Measurements from ENCODE around the gene DNMT1. TPM values are rescaled to one million over a fixed set of nuclear protein-coding genes. Genes with fewer than 3 reads are reported as not detected.

DNMT1 gene
- total RNA-seq, 2 donors from 2014 or later = 17.9 to 36.6 TPM

GRCh38 chr19:10085641-10086590 is 108.8 kb downstream of the DNMT1 start, which contains the start of gene SHFL:
SHFL (plus strand) TSS chr19:10086317; CDS start chr19:10086428, 111 bp downstream.
- intact Hi-C loops (cut with DNase I) = no loop called here
- ATAC-seq (peak; percentile 89), DNase-seq (peak; percentile 69 to 80 (median 74))
- Histone ChIP-seq H3K27ac (peak within 1 kb of the TSS; percentile 68 to 80 (median 75)), H3K36me3 (replicated peaks in 1 of 2; ENCODE audit: insufficient read depth in 1 of 2, low read depth in 2 of 2) (no peaks in the 10 kb centered on the region), H3K9me3 (no peaks in the 10 kb centered on the region), H3K4me3 (peak within 1 kb of the TSS; percentile 69 to 86), H3K4me1 (no peaks in the 10 kb centered on the region), H3K27me3 (no peaks in the 10 kb centered on the region)
- TF ChIP-seq POLR2A (IDR thresholded peaks at IDR 0.05) = peak; percentile 13 to 33 (median 25)
- TF ChIP-seq, protein P1, sequence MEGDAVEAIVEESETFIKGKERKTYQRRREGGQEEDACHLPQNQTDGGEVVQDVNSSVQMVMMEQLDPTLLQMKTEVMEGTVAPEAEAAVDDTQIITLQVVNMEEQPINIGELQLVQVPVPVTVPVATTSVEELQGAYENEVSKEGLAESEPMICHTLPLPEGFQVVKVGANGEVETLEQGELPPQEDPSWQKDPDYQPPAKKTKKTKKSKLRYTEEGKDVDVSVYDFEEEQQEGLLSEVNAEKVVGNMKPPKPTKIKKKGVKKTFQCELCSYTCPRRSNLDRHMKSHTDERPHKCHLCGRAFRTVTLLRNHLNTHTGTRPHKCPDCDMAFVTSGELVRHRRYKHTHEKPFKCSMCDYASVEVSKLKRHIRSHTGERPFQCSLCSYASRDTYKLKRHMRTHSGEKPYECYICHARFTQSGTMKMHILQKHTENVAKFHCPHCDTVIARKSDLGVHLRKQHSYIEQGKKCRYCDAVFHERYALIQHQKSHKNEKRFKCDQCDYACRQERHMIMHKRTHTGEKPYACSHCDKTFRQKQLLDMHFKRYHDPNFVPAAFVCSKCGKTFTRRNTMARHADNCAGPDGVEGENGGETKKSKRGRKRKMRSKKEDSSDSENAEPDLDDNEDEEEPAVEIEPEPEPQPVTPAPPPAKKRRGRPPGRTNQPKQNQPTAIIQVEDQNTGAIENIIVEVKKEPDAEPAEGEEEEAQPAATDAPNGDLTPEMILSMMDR (IDR thresholded peaks at IDR 0.05) = no peak
- WGBS, 2 donors = 2 to 19% methylated on average over 9 to 79 of the region's 81 CpGs

DNA sequence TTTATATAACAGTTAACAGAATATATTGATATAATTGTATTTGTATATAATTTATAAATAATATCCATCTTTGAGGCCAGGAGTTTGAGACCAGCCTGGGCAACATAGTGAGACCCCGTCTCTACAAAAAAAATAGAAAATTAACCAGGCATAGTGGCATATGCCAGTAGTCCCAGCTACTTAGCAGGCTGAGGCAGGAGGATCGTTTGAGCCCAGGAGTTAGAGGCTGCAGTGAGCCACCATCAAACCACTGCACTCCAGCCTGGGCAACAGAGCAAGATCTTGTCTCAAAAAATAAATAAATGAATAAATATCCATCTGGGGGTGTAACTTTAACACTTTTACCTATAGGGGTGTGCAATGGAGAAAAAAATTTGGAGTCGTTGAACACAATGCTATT is 110.0 kb downstream of the DNMT1 start:
- 73 to 76% methylated on average over 3 of the region's 3 CpGs for WGBS, 2 donors
- no peak for DNase-seq
- no peak for ATAC-seq
- H3K27me3 ChIP-seq = no peaks in the 10 kb centered on the region
- H3K9me3 ChIP-seq = no peaks in the 10 kb centered on the region
- H3K27ac ChIP-seq = no peak overlapping the region
- TF ChIP-seq POLR2A (IDR thresholded peaks at IDR 0.05) = no peak
- TF ChIP-seq, protein P1 (IDR thresholded peaks at IDR 0.05) = no peak
- intact Hi-C loops (cut with DNase I) = no loop called here
- H3K4me3 ChIP-seq = no peak overlapping the region
- no peaks in the 10 kb centered on the region for H3K36me3 ChIP-seq (replicated peaks in 1 of 2; ENCODE audit: insufficient read depth in 1 of 2, low read depth in 2 of 2)
- H3K4me1 ChIP-seq = no peaks in the 10 kb centered on the region

GRCh38 chr19:10083911-10084310 is 110.8 kb downstream of the DNMT1 start:
- intact Hi-C loops (cut with DNase I) = no loop called here
- TF ChIP-seq POLR2A (IDR thresholded peaks at IDR 0.05) = no peak
- TF ChIP-seq, protein P1 (IDR thresholded peaks at IDR 0.05) = no peak
- ATAC-seq = no peak
- no peak for DNase-seq
- no peaks in the 10 kb centered on the region for H3K9me3 ChIP-seq
- H3K4me1 ChIP-seq = peaks cover 6% of the 10 kb centered on the region
- no peak overlapping the region for H3K27ac ChIP-seq
- H3K36me3 ChIP-seq (replicated peaks in 1 of 2; ENCODE audit: insufficient read depth in 1 of 2, low read depth in 2 of 2) = no peaks in the 10 kb centered on the region
- WGBS, 2 donors = 80 to 82% methylated on average over 9 of the region's 9 CpGs
- no peak overlapping the region for H3K4me3 ChIP-seq
- no peaks in the 10 kb centered on the region for H3K27me3 ChIP-seq

Small RNA genes within 50 kb of the gene (microRNA-seq; reads per million reads assigned to microRNA genes)
- gene MIR4322 (ENCODE audit: borderline number of aligned reads in 2 of 2, borderline replicate concordance in 2 of 2) = 0 reads per million in 2 donors

Small RNA genes within 50 kb of the gene (small RNA-seq; reads per million reads assigned to genes)
- gene MIR4322 = not detected
- 39.4 reads per million, percentile 95 among the genes with 10 or more reads in this experiment for gene SNORD105
- 1,297 reads per million, percentile 99 among the genes with 10 or more reads in this experiment for gene SNORD105B

Other genes with a start within 250 kb of the DNMT1 start
- 1 to 10 TPM; 3.4 to 9.6 TPM for gene COL5A3, start 184.4 kb downstream of the DNMT1 start, total RNA-seq
- gene RDH8, start 181.5 kb downstream of the DNMT1 start, total RNA-seq = not detected
- 10 to 100 TPM; 19.1 to 21.0 TPM for gene SHFL, start 108.6 kb downstream of the DNMT1 start, total RNA-seq
- gene ANGPTL6, start 92.3 kb downstream of the DNMT1 start, total RNA-seq = not detected
- gene PPAN, start 88.6 kb downstream of the DNMT1 start, total RNA-seq = 10 to 100 TPM; 11.5 to 14.0 TPM
- 1 to 10 TPM; 2.9 to 3.6 TPM for gene P2RY11, start 83.3 kb downstream of the DNMT1 start, total RNA-seq
- gene EIF3G, start 75.1 kb downstream of the DNMT1 start, total RNA-seq = 100 to 1,000 TPM; 192 to 209 TPM
- gene S1PR2, start 36.4 kb upstream of the DNMT1 start, total RNA-seq = 1 to 10 TPM; 2.6 to 3.6 TPM
- gene MRPL4, start 57.3 kb upstream of the DNMT1 start, total RNA-seq = 10 to 100 TPM; 17.9 to 18.1 TPM
- gene ICAM1, start 76.2 kb upstream of the DNMT1 start, total RNA-seq = 10 to 100 TPM in 1 of 2 donors, 1 to 10 TPM in 1; 7.3 to 68.9 TPM
- under 1 TPM in 1 of 2 donors, not detected in 1; 0.26 TPM for gene ICAM4, start 92.0 kb upstream of the DNMT1 start, total RNA-seq
- under 1 TPM in 1 of 2 donors, not detected in 1; 0.33 TPM for gene ICAM5, start 95.0 kb upstream of the DNMT1 start, total RNA-seq
- 1 to 10 TPM; 2.3 to 4.6 TPM for gene ZGLP1, start 114.9 kb upstream of the DNMT1 start, total RNA-seq
- gene FDX2, start 121.1 kb upstream of the DNMT1 start, total RNA-seq = 10 to 100 TPM; 11.2 to 16.8 TPM
- 10 to 100 TPM in 1 of 2 donors, 1 to 10 TPM in 1; 9.9 to 30.7 TPM for gene RAVER1, start 138.6 kb upstream of the DNMT1 start, total RNA-seq
- 1 to 10 TPM; 2.1 to 5.9 TPM for gene ICAM3, start 144.7 kb upstream of the DNMT1 start, total RNA-seq
- 100 to 1,000 TPM in 1 of 2 donors, 10 to 100 TPM in 1; 72.4 to 168 TPM for gene TYK2, start 185.6 kb upstream of the DNMT1 start, total RNA-seq
- 100 to 1,000 TPM in 1 of 2 donors, 10 to 100 TPM in 1; 89.7 to 122 TPM for gene CDC37, start 208.6 kb upstream of the DNMT1 start, total RNA-seq
- gene PDE4A, start 225.6 kb upstream of the DNMT1 start, total RNA-seq = 10 to 100 TPM in 1 of 2 donors, 1 to 10 TPM in 1; 8.8 to 17.1 TPM

Measured in body of pancreas (tissue), 4 donors.